HG03175 (cell line): ENCODE data around the gene TMEM43.

ENCODE experiments used
- ATAC-seq: cut with Tn5 transposase; IDR thresholded peaks from one replicate; pipeline ENCODE4 v1.9.1; 2021; ENCODE audit warnings: mild to moderate bottlenecking, moderate library complexity; ENCODE audit not compliant: unreplicated experiment

Gene TMEM43

DNA sequence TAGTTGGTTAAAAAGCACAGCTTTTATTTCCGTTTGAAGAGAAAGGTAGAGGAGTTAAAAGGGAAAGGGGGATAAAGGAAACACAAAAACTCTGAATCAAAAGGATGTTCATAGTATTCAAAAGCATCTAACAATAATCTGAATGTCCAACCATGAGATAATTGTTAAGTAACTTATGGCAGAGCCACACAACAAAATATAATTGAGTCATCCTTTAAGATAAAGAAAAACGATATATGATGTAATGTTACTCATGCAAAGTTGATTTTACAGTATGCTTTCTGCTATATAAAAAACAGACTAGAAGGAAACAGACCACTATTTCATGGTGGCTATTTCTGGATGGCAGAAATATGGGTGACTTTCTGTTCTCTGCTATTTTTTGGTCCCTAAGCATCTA, 49.6 kb downstream of the TMEM43 start:
- no peak for ATAC-seq

GRCh38 chr3:14175383-14176037, 50.7 kb downstream of the TMEM43 start:
- ATAC-seq, result no peak

DNA sequence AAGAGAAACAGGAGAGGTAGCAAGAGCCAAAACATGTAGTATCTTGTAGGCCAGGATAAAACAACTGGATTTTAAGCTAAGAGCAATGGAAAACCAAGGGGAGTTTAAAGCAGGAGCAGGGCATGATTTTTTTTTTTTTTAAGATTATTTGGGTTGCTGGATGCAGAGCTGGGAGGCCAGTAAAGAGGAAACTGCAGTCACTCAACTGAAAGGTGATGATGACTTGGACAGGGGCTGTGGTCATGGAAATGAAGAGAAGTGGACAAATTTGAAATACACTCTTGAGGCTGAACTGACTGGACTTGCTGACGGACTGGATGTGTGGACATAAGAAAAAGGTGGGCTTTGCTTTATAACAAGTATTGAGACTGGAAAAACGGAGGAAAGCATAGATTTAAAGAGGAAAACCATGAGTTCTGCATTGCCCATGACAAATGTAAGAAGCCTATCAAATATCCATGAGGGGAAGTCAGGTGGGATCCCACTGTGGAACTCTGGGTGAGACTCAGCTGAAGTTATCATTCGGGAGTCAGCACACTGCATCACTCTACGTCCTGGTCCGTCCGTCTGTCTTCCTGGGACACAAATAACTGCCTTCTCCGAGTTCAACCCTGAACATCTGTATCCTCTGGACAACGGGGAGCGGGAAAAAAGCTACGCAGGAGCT, 52.9 kb downstream of the TMEM43 start:
- no peak for ATAC-seq

DNA sequence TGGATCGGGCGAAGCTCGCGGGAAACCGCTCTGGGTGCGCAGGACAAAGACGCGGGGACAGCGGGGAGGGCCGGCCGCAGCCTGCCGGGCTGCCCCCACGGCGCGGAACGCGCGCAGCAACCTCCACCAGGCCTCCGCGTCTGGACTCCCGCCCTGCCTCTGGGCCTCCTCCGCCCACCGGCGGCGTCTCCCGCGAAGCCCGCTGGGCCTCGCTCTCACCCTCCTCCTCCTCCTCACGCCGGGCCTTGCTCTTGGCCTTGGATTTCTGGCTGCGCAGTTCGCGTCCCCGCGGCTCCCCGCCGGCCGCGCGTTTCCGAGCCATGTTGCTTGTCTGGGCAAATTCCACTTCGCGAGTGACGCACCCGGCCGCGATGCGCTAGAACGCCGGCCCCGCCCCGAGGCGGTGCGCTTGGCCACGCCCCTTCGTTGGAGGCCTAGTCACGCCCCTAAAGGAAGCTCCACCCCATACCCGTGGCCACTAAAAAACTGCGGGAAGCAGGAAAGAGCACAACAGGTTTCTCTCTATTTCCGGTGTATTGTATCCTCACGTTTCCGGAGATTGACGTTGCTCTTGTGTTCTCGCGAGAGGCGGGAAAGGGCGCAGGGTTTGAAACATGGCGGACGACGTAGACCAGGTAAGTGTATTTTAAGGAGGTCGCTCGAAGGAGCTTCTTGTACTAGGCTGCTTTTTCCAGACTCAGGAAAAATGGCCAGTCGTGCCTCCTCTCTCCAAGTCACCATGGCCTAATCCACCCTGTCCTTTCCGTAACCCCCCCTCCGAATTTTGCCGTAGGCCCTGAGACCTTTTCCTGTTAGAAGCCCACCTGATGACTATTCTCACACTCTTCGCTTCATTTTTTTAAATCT, 53.6 kb downstream of the TMEM43 start, which contains the start of the genes LSM3 and XPC:
LSM3 (plus strand) TSS at position 571 of the 867 bp plus-strand sequence; CDS start at position 615, 44 bp downstream.
XPC (minus strand) TSS at position 355 of the 867 bp plus-strand sequence; CDS start at position 322, 33 bp downstream.
- peak; percentile 95 for ATAC-seq

DNA sequence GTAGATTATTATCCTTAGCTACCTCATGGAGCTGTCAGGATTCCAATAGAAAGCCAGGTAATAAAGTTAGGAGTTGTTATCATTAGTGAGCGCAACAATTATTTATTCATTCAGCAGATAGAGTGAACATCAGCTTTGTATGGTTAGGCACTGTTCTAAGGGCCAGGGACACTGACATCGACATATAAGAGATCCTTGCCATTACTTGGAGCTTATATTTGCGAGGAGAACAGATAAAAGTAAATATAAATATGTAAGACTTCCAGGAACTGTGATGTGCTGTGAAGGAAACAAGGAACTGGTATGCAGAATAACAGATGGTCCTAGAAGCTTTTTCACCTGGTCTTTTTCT, 54.2 kb downstream of the TMEM43 start:
- ATAC-seq, result no peak

- no peak for ATAC-seq
Measured at GRCh38 chr3:14179795-14180194, 54.9 kb downstream of the TMEM43 start.

DNA sequence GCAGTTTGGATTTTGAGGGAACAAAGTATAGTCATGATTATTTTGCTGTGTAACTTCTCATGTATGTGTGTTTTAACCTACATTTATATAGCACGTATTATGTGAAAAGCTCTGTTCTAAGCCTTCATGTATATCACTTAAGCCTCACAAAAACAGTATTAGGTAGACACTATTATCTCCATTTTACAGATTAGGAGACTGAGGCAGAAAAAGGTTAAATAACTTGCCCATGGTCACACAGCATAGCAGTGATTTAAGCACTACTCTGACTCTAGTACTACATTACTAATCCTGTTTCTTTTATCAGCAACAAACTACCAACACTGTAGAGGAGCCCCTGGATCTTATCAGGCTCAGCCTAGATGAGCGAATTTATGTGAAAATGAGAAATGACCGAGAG, 56.4 kb downstream of the TMEM43 start:
- no peak for ATAC-seq

- no peak for ATAC-seq
Measured at GRCh38 chr3:14183015-14183577, 58.2 kb downstream of the TMEM43 start.

GRCh38 chr3:14186854-14187458, 62.1 kb downstream of the TMEM43 start:
- no peak for ATAC-seq

- ATAC-seq, result no peak
Measured at GRCh38 chr3:14188041-14188754, 63.3 kb downstream of the TMEM43 start.
